HG03354 (cell line): ENCODE results near the gene PLA2G4A.

Experiments used
- ATAC-seq: cut with Tn5 transposase; IDR thresholded peaks from one replicate; pipeline ENCODE4 v1.9.1; 2021; ENCODE audit warnings: mild to moderate bottlenecking; ENCODE audit not compliant: unreplicated experiment, poor library complexity, severe bottlenecking

PLA2G4A gene

DNA sequence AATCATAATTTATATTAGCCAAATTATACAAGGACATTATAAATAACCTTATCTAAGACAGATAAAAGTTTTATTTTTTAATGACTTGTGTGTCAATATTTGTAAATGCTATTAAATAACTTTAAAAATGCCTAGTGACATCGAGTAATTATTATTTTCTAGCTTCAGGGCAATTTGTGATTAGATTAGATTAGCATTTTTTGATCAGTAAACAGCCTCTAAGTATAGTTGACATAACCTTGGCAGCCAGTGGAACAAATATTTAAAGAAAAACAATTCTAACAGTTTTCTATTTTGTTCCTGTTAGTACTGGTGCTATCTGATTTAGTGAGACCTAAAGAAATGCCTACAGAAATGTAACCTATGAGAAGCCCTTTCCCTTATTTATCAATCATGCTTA, 169.1 kb downstream of the PLA2G4A start:
- no peak for ATAC-seq

DNA sequence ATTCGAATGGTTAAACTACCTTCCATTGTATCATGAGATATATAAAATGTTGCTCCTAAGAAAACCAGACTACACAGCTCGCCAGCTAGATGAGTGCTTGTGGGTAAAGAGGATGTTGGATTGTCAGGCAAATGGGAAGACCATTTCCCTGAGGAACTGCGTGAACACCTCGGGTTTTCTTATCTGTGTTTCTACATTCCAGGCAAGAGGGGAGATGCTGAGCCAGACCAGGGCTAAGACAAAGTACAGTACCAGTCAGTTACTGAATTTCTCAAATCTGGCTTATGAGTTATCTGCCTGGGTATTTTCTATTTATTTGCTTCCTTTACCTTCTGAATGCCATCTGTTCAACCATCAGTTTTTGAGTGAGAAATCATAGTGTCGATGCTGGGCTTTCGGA, 170.8 kb downstream of the PLA2G4A start:
- no peak for ATAC-seq

DNA sequence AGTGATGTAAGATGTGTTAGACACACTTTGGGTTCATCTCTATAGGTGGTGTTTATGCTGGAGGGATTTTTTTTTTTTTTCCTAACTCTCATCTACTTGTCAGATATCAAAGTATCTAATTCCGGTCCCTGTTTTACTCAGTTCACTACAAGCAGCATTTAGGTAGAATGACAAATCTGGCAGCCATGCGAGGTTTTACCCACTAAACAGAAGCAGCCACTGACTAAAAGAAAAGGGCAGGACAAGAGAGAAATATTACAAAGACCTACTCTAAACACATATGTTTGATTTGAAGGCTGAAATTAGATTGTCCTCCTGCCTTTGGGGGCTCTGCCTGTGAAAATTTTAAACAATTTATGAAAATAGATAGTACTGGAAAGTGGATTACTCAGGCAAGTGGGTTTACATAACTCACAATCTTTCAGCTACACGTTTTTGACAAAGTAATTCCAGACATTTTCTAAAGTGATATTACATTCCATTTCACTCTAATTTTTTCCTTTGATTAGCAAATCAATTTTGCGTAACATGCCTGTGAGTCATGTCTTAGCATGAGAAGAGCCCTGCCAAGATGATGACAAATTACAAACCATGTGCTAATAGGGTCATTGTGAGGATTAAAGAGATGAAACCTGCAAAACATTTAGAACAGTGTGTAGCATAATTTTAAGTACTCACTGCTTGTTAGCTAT, 172.6 kb downstream of the PLA2G4A start:
- no peak for ATAC-seq

DNA sequence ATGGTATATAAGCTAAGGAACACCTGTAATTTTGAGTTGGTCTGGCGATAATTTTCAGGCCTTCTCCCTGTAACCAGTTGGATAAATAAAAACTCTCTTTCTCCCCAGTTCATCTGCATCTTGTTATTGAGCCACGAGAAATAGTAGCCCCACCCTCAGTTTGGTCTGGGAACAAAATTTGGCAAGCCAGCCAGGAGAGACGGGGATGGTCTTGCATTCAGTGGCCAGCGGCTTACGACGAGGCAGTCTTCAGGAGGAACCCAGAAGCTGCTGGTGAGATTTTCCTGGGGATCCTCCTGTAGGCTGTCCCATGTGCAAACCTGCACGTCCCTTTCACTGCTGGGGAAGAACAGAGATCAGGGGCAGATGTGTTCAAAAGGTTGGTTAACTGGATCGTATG, 174.6 kb downstream of the PLA2G4A start:
- ATAC-seq = no peak

DNA sequence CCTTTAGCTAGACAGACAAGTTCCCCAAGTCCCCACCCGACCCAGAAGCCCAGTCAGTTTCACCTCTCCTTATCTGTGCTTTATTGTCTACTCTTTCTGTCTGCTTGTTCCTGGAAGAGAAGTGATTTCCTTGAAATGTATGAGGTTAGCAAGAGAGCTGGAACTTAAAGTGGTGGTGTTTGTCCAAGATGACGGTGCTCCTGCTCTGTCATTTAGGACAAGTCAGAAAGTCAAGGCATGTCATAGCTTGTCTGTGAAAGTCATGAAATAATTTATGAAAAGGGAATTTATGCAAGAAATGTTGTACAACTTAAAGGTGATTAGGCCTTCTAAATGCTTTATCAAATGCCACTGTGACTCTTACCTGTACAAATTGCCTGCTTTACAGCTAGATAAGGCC, 178.1 kb downstream of the PLA2G4A start:
- no peak for ATAC-seq

DNA sequence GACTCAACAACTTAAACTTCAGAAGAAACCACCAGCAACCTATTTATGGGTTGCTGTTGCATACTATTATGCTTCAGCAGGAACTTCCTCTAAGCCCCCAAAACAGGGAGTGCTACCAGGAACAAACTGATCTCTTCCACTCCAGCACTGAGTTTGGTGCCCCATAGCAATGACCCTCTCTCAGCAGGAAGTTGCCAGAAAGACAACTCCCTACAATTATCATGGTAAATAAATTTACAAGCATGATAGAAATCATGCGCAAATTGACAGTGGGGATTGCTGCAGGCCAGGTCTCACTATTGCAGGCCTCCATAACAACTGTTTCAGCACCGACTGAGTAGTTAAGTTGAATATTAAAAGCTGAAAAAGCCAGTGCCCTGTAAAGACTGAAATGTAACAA, 180.6 kb downstream of the PLA2G4A start:
- ATAC-seq = no peak

DNA sequence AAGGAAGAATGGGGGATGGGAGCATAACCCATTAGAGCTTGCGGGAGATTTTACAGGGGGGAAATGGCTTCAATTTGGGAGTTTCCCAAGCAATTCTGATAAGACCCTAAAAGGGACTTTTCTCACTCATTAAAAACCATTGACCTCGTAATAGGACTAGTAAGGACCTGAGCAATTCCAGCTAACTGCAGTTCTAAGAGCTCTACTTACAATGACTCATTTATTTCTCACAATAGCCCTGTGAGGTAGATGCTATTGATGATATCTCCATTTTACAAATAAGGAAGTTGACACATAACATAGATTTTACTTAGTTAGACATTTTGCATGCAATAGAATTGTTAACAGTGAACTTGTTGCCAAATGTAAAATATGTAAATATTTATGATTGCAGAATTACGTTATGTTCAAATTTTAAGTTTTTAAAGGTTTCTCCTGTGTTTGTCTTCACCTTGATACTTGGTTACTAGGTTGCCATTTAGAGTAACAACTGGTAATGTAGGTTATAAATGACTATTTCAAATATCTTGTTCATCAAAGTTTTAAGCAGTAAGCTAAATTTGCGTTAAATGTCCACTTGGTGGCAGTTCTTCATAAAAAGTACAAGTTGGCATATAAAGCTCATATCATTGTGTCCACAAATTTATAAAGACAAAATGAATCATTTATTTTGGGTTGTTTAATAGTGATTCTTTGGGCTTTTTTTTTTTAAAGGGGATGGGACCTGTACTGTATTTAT, 182.0 kb downstream of the PLA2G4A start:
- no peak for ATAC-seq

DNA sequence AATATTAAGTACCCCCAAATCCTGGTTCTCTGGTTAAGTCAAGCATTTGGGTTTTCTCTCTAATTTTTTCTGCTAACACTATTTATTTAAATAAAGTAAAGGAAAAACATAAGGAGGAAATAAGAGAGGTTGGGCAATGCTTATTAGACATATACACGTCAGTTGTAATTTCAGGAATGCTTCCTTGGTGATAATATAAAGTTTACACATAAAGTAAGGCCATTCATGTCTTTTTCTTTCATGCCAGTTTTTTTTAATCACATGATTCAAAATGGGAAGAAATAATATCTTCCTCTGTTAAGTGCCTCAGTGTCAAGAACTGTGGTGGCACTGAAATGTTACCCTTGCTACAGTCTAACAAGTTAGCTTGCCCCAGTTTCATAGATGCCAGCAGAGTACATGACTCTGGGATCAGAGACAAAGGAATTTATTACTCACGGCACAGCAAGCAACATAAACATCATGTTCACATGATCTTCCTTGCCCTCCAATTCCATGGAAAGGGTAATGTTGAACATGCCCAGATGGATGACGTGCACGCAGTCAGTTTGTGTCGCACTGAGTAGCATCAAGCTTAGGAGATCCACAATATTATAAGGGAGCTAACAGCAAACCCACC, 184.9 kb downstream of the PLA2G4A start:
- ATAC-seq = no peak

DNA sequence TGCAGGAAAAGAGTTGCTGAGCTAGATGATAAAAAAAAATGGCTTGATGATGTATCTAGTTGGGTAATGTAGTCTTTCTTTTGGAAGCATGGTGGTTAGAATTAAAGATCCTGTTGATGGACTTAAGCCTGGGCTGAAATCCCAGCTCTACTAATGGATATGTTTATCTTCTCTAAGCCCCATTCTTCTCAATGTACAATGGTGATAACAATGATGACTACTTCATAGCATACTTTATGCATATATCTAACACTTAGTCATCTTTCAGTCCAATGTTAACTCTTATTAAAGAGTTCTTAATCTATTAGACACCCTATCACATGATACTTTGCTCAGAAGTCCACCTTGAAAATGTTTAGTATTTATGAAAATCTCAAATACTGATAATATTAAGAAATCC, 189.5 kb downstream of the PLA2G4A start:
- no peak for ATAC-seq

DNA sequence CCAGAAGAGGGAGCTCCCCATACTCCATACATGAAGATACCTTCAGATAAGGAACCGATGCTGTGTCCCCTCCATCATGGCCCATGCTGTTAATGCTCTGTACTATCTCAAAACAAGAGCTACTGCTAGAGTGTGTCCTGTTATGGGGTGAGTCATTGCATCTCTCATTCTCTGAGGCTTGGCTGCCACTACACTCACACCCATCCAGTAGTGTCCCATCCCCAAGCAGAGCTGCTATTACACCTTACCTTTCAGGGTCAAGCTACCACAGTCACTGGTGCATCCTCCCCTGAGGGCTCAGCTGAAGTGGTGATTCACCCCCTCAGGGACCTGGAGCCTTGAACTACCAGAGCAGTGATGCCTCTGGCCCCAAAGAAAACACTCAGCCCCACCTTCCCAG, 198.5 kb downstream of the PLA2G4A start:
- no peak for ATAC-seq

DNA sequence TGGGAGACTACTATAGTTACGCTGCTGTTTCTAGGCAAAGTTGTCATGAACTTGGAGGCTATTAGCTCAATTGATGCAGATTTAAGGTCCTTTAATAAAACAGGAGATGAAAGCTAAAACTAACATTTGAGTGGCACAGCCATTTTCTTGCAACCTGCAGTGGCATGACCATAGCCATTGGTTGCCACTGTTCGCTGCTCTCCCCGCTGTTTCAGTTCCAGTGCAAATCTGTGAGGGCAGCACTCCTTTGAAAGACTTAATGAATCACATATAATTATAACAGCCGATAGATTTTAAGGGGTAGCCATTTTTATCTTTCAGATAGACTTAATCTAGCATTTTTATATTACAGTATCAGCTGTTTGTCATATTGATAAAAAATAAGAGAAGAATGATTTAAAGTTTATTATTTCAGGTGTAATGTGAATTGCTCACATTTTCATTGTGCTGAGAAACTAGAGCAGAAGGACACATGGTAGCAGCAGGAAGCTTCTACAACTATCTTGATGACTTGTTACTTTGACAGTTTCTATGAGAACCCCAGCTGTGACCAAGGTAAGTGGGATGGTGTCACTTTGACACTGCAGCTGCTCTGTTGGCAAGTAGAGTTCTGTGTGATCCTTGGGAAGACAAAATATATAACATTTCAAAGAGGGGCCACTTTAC, 203.7 kb downstream of the PLA2G4A start:
- ATAC-seq = no peak

DNA sequence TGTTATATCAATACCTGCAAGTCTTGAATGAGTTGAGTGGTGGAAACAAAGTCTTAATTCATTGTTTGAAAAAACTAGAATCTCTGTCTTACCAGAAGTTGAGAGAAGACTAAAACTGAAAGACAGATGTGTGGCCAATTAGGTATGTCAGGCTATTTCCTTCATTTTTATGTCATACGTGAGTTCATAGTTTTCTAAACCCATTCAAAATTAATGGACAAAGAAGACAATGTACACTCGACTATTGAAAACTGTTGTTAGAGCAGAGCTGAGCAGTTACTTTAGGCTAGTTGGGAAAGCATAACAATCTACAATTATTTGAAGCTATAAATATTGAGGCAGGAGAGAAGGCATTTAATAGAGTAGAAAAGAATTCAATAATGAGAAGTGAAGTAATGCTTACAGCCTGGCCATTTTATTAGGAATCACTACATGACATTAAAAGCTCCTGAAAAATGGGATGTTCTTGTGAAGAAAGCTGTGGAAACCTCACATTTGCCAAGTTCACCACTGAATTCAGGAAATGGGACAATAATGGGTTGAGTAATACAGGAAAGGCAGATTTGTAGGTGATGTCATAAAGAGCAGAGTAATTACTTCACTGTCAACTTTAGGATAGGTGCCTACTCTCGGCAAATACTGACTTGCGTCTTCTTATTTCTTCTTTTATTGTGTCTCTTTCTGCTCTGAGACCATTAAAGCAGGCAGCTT, 204.4 kb downstream of the PLA2G4A start:
- ATAC-seq = no peak

DNA sequence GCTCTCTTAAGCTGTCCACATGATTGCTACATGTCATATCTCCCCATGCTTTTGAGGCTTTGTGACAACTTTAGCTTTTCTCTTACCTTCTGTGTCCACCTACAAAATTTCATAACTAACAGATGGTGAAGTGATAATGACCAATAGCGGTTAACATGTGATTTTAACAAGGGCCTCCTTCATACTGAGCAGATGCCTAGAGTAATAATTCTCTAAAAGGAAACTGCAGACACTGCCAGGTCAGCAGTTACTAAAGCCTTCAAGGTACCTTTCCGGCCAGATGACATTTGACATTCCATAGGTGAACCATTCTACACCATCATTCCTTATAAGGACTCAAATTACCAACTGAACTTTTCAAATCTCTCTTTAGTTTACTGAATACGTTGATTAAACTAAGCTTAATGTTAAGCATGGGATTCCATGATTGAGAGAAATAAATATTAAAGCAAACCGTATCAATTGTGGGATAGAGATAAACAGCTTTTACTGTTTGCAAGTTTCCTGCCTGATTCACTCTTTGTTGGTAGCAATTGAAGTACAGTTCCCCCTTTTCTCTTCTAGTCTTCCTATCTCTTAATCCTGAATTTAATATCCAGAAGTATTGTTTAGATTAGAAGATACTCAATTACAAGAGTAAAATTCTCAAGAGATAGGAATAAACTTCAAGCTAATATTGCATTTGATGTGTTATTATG, 205.1 kb downstream of the PLA2G4A start:
- ATAC-seq = no peak

DNA sequence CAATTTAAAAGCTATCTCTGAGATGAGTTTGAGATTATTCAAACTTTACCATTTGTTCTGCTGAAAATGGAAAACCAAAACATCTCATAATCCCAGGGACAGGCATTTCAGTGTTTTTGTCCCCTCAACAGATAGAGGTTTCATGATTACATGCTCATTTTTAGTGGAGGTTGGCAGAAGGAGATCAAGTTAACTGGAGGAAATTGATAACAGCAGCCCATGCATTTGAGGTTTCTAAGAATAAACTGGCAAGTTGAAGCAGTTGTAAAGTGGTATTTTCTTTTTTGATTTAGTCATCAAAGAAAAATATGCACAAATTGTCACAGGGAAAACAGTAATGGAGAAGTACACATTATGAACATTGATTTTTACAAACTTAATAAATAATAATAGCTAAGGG, 205.8 kb downstream of the PLA2G4A start:
- no peak for ATAC-seq

DNA sequence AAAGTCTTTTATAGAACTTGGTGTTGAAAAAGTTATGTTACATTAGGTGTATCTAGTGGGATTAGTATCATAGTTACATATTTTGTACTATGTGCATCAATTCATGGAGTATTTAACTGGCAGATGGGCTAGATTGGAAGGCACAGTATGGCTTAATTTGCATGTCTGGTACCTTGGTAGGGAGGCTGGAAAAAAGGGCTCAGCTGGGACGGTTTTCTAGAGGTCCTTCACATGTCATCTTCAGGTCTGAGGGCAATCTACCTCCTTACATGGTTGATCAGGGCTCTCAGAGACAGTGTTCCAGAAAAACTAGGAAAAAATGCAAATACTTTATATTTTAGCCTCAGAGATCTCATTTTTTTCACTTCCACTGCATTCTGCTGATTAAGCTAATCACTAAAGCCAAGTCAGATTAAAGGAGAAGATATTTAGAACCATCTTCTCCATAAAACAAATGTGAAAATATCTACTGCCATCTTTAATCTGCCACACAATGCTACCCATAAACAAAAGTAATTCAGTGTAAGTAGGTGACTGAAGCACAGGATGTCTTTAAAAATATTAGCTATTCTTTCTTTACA, 209.3 kb downstream of the PLA2G4A start:
- no peak for ATAC-seq
